ENCODE data around the gene OSBPL9.
"Not testable (repeated sequence)": the region's sequence is repeated elsewhere in the genome, so short reads cannot be mapped to it uniquely, and the experiment has no call there.

Gene OSBPL9

DNA sequence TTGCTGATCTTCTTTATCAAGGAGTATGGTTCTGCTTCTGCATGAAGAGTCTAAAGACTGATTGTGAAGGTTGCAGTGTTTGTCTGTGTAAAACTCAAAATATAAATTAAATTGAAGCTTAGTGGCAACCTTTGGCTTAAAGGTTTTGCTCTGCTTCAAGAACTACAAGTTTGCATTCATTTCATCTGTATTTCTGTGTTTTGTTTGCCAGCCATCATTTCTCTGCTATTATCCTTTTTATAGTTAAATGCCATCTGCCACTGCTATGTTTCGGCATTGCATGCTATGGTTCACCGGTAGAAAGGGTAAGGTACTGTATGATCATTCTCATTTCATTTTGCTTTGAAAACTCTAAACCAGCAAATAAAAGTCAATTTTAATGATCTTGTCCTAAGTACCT lies 52.9 kb downstream of the OSBPL9 start:
- no peak for FAIRE-seq

DNA sequence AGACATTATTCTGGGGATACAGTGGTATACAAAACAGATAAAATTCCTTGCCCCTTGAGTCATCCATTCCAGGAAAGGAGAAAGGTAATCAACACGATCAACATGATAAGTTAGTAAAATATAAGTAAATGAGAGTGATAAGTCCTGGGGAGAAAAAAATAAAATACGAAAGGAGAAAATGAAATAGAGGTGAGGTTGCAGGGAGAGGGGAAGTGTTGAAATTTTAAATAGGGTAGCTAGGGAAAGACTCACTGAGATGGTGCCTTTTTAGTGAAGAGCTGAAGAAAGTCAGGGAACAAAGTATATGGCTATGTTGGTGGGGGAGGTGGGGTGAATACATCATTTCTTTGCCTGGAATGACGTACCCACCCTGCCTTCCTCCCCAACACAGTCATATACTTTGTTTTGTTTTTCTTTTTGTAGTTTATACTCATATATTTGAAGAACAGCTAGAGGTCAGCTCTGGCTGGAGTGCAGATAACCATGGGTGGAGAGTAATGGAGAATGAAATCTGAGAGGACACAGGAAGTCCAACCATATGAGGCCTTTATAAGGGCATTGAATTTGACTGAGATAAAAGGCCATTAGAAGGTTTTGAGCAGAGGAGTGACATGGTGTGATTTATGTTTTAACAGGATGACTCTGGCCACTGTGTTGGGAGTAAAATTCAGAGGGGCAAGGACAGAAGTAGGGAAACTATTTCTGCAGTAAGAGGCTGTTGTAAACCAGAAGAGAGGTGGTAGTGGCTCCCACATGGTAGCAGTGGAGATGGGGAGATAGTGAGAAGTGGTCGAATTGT lies 54.8 kb downstream of the OSBPL9 start:
- FAIRE-seq, result no peak

- FAIRE-seq, result no peak
Observed at GRCh38 chr1:51673279-51673678, 56.4 kb downstream of the OSBPL9 start.

DNA sequence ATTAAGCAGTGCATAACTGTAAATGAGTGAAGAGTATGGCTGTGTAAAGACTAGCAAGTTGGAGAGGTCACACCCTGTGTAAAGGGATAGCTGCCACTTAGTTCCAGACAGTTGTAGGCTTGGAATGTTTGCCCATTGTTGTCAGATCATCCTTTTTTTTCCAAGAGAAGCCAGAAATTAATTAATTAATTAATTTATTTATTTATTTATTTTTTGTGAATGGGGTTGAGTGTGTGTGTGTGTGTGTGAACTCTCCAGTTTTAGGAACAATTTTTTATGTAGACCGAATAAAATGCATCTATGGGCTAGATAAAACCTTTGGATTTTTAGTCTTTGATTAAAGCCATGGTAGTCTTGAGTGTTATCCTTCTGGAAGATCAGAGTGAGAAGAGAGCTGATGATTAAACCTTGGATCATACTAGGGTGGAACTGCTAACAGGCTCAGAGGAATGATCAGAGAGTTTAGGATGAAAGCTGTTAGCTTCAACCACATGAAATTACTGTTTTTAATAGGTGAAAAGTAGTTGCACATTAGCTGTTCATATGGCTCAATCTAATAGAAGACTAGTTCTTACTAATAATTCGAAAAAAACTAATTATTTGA lies 58.4 kb downstream of the OSBPL9 start:
- no peak for FAIRE-seq

- no peak for FAIRE-seq
Observed at GRCh38 chr1:51679435-51679834, 62.5 kb downstream of the OSBPL9 start.

GRCh38 chr1:51684776-51685175 lies 67.9 kb downstream of the OSBPL9 start:
- no peak for FAIRE-seq

- FAIRE-seq, result no peak
Observed at GRCh38 chr1:51686450-51686849, 69.6 kb downstream of the OSBPL9 start.

- FAIRE-seq, result peak; percentile 66
Observed at GRCh38 chr1:51689075-51689440, 72.2 kb downstream of the OSBPL9 start.

DNA sequence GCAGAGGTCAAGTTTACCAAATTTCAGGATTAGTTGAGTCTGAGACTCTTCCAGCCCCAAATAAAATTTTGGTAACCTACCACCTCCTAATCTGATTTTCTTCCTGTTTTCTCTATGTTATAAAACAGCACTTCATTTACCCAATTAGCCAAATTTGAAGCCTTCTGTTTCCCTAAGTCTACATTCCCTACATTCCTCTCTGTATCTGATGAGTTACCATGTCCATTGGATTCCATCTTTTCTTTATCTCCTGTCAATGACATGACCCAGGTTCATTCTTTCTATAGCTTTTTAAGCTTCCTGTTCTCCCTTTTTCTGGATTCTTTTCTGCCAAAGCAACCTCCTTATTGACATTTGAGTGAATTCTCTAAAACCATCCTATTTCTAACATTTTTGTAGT lies 72.8 kb downstream of the OSBPL9 start:
- FAIRE-seq, result no peak

GRCh38 chr1:51690285-51690961 lies 73.5 kb downstream of the OSBPL9 start:
- no peak for FAIRE-seq

- FAIRE-seq, result no peak
Observed at GRCh38 chr1:51691920-51692319, 75.0 kb downstream of the OSBPL9 start.

- no peak for FAIRE-seq
Observed at GRCh38 chr1:51693419-51694155, 76.7 kb downstream of the OSBPL9 start.

DNA sequence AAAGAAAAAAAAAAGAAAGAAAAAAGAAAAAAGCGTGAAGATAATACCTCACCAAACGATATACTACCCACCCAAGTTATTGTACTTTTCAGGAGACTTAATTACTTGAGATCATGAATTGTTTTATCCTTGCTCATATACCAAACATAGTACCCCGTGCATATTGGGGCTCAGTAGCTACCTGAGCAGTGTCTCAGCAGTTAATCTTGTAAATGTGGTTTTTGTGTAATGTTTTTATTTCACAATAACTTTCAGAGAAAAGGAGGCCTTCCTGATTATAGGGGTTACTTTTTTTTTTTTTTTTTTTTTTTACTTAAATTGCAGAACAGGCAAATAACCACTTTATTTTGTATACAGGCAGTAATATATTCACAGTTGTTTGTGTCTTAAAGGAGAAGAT lies 80.3 kb downstream of the OSBPL9 start:
- FAIRE-seq, result no peak

DNA sequence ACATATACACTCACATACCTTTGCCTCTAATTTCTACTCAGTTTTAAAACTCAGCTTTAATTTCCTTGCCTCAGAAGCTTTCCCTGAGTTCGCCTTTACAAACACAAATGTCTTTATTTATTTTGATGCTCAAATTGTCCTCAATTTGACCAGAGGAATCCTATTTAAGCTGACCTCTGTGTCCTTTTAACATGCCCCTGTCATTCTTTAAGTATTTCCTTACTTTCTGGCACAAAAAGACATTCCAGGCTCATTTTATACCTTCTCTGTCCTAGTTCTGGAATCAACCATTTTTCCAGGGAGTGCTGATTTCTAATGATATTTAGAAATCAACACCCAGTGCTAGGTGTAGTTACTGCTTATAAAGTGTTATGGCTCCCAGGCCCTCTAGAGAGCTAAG lies 82.5 kb downstream of the OSBPL9 start:
- no peak for FAIRE-seq

- FAIRE-seq, result not testable (repeated sequence)
Observed at GRCh38 chr1:51701782-51702181, 84.9 kb downstream of the OSBPL9 start.

DNA sequence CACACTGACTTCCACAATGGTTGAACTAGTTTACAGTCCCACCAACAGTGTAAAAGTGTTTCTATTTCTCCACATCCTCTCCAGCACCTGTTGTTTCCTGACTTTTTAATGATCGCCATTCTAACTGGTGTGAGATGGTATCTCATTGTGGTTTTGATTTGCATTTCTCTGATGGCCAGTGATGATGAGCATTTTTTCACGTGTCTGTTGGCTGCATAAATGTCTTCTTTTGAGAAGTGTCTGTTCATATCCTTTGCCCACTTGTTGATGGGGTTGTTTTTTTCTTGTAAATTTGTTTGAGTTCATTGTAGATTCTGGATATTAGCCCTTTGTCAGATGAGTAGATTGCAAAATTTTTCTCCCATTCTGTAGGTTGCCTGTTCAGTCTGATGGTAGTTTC lies 85.3 kb downstream of the OSBPL9 start:
- not testable (repeated sequence) for FAIRE-seq

DNA sequence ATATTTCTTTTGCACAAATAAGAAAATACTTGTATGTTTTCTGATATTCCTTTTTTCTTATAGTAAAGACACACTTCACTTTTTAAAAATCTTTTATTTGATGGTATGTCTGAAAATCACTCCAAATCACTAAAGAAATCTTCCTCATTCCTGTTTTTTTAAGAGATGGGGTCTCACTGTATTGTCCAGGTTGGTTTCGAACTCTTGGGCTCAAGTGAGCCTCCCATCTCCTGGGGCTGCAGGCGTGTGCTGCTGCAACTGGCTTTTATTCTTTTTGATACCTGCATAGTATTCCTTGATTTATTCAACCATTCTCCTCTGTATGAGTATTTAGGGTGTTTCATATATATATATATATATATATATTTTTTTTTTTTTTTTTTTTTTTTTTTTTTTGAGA lies 88.1 kb downstream of the OSBPL9 start:
- FAIRE-seq, result no peak

DNA sequence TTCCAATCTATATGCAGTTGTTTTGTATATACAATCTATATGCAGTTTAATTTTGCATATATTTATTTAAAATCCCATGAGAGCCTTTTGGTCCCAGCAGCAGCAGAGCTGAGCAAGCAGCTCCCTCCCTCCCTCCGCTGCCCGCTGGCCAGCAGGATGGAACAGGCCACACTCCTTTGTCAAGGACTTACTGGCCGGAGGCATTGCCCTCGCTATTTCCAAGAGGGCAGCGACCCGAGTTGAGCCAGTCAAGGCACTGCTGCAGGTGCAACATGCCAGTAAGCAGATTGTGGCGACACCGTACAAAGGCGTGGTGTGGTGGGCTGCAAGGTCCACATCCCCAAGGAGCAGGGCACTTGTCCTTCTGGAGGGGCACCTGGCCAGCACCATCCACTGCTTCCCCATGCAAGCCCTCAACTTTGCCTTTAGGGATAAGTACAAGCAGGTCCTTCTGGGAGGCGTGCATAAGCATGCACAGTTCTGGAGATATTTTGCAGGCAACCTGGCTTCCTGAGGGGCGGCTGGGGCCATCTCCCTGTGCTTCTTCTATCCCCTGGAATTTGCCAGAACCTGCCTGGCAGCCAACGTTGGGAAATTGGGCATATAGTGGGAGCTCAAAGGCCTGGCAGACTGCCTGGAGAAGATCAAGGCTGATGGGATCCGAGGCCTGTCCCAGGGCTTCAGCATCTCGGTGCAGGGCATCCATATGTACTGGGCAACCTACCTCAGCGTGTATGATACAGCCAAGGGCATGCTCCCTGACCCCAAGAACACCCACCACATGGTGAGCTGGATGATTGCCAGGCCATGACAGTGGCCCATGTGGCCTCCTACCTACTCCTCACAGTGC lies 92.2 kb downstream of the OSBPL9 start:
- no peak for FAIRE-seq

GRCh38 chr1:51709951-51710350 lies 93.1 kb downstream of the OSBPL9 start:
- FAIRE-seq, result no peak

DNA sequence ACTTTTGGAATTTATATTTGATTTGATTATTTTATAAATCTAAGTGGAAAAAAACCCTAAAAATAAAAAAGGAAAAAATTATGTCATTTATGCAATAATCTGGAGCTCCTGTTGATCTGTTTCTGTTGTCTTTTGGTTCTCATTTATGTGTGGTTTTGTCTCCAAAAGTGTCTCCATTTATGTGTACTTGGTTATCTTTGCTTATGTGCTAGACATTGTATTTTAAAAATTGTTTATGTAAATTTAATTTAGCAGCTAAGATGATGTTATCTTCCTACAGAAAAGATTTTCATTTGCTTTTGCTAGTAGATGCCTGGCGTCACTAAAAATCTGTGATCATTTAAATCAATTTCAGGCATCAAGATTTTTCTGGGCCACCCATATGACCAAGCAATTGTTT lies 95.7 kb downstream of the OSBPL9 start:
- FAIRE-seq, result peak; percentile 37

DNA sequence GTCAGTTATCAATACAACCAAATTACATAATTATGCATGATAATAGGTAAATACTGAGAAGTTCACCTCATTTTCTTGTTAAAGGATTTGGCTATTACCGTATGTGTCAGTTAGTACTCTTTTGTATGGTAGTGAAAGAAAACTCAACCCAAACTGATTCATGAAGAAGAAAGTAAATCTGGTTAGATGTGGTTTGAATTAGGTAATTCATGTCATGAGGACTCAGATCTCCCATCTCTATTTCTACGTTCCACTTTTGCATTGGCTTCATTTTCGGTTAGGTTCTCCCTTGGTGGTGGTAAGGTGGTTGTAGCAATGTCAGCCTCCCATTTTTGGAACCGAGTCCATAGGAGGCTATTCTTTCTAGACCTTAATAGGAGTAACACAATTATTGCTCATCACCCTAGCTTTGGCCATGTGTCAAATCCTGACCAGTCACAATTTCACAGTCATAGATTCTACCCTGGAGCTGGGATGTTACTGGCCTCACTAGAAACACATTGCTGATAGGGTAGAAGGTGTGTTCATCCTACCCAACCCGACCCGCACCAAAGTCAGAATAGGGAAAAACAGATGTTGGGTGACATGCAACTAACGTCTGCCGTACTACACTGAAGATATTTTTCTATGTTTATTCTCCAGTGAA lies 97.6 kb downstream of the OSBPL9 start:
- FAIRE-seq, result no peak

DNA sequence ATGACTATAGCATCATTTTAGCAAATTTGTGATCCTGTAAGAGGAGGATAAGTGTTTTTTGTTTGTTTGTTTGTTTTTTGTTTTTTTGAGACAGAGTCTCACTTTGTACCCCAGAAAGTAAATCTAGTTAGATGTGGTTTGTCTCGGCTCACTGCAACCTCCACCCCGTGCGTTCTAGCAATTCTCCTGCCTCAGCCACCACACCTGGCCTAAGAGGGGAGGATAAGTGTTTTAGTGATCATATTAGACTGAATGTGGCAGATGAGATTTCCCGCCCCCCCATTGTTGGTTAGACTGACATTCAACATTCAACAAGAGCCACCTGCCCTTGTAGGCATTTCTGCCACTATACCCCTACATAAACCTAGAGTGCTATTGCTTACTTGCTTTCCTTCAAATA lies 98.5 kb downstream of the OSBPL9 start:
- no peak for FAIRE-seq
